Esophagus muscularis mucosa (tissue), 4 donors: Measurements from ENCODE around the gene ABCB4.

Experiments used
- CTCF ChIP-seq, 3 experiments: fragments of 200-600 bp in 2 of 3; fragments of 450-650 bp in 1 of 3; sonication (generic) in 2 of 3; IDR thresholded peaks; one replicate each; pipeline ENCODE4 v1.5.1; 2017 to 2019; ENCODE audit warnings: antibody characterized with exemption in 3 of 3, mild to moderate bottlenecking in 2 of 3, moderate library complexity in 1 of 3
- EP300 ChIP-seq: sonication (generic); formaldehyde crosslinking; IDR thresholded peaks from one replicate; pipeline ENCODE4 v1.6.1; 2017; ENCODE audit warnings: antibody characterized with exemption
- POLR2A ChIP-seq: fragments of 450-650 bp; IDR thresholded peaks from one replicate; pipeline ENCODE4 v1.6.1; 2017; ENCODE audit warnings: antibody characterized with exemption, moderate library complexity, mild to moderate bottlenecking, low read depth
- POLR2AphosphoS5 ChIP-seq, 2 donors: sonication (generic); formaldehyde crosslinking; IDR thresholded peaks; one replicate each; pipeline ENCODE4 v1.6.1; 2017; ENCODE audit warnings: antibody characterized with exemption in 2 of 2

- no peak for TF ChIP-seq POLR2A
- no peak for TF ChIP-seq CTCF (IDR thresholded peaks at IDR 0.05)
- TF ChIP-seq EP300: no peak
- TF ChIP-seq POLR2AphosphoS5 (IDR thresholded peaks at IDR 0.05): no peak
Measured at GRCh38 chr7:87424075-87424474, 51.4 kb downstream of the ABCB4 start.
